GM23248 (cell line): Measurements from ENCODE around the gene P2RX2. TPM values are rescaled to one million over a fixed set of nuclear protein-coding genes. Genes with fewer than 3 reads are reported as not detected.

ENCODE experiments used
- DNase-seq: peaks from one replicate; pipeline ENCODE4 v3.0.0-alpha.2; 2015
- H2AFZ ChIP-seq: fragments of 200-600 bp; sonication (generic); 2 replicates; pipeline ENCODE4 v1.6.1; 2016; ENCODE audit warnings: antibody characterized with exemption
- H3F3A ChIP-seq: fragments of 200-600 bp; sonication (generic); 2 replicates; pipeline ENCODE4 v1.6.1; 2016; ENCODE audit warnings: mild to moderate bottlenecking, antibody characterized with exemption, mixed run types; ENCODE audit not compliant: insufficient read depth
- H3K27ac ChIP-seq: fragments of 200-600 bp; sonication (generic); 2 replicates; pipeline ENCODE4 v1.5.1; 2016; ENCODE audit warnings: mild to moderate bottlenecking
- H3K27me3 ChIP-seq: fragments of 200-600 bp; sonication (generic); replicated peaks from 2 replicates; pipeline ENCODE4 v1.6.1; 2016; ENCODE audit warnings: mild to moderate bottlenecking; ENCODE audit not compliant: insufficient read depth
- H3K36me3 ChIP-seq: fragments of 200-600 bp; sonication (generic); 2 replicates; pipeline ENCODE4 v1.6.1; 2016; ENCODE audit warnings: low read depth, mild to moderate bottlenecking
- H3K4me1 ChIP-seq: fragments of 200-600 bp; sonication (generic); 2 replicates; pipeline ENCODE4 v1.6.1; 2016; ENCODE audit warnings: mild to moderate bottlenecking; ENCODE audit not compliant: insufficient read depth
- H3K4me2 ChIP-seq: fragments of 200-600 bp; sonication (generic); one replicate; pipeline ENCODE4 v1.6.1; 2016; ENCODE audit warnings: mild to moderate bottlenecking; ENCODE audit not compliant: unreplicated experiment
- H3K4me3 ChIP-seq: fragments of 200-600 bp; sonication (generic); 2 replicates; pipeline ENCODE4 v1.5.1; 2016; ENCODE audit warnings: mild to moderate bottlenecking
- H3K79me2 ChIP-seq: fragments of 200-600 bp; sonication (generic); 2 replicates; pipeline ENCODE4 v1.6.1; 2016; ENCODE audit warnings: mild to moderate bottlenecking; ENCODE audit not compliant: insufficient read depth
- H3K9ac ChIP-seq: fragments of 200-600 bp; sonication (generic); 2 replicates; pipeline ENCODE4 v1.6.1; 2016; ENCODE audit warnings: mild to moderate bottlenecking
- H3K9me2 ChIP-seq: fragments of 200-600 bp; sonication (generic); 2 replicates; pipeline ENCODE4 v1.6.1; 2016; ENCODE audit warnings: mixed run types, mild to moderate bottlenecking, moderate library complexity; ENCODE audit not compliant: insufficient read depth
- H3K9me3 ChIP-seq: fragments of 200-600 bp; sonication (generic); one replicate; pipeline ENCODE4 v1.6.1; 2017; ENCODE audit warnings: low read depth
- H4K20me1 ChIP-seq: fragments of 200-600 bp; sonication (generic); 2 replicates; pipeline ENCODE4 v1.6.0; 2016; ENCODE audit not compliant: insufficient read depth
- EZH2 ChIP-seq: fragments of 200-600 bp; sonication (generic); IDR thresholded peaks from 2 replicates; pipeline ENCODE4 v1.6.1; 2018; ENCODE audit warnings: antibody characterized with exemption, mild to moderate bottlenecking; ENCODE audit not compliant: insufficient read depth, poor library complexity, severe bottlenecking
- EZH2phosphoT487 ChIP-seq: fragments of 200-600 bp; sonication (generic); IDR thresholded peaks from 2 replicates; pipeline ENCODE4 v1.6.1; 2018; ENCODE audit warnings: antibody characterized with exemption, moderate library complexity, mild to moderate bottlenecking, low read depth; ENCODE audit not compliant: insufficient read depth
- WGBS, 2 experiments: methylation state at CpG; one replicate each; pipeline ENCODE4 v1.1.6; 2015 to 2017; ENCODE audit warnings: low lambda C conversion rate in 2 of 2, low coverage in 1 of 2; ENCODE audit errors: missing lambda C conversion rate in 2 of 2; 5-methylcytosine and 5-hydroxymethylcytosine counted together
- in situ Hi-C: fragments of 300-500 bp; cut with MboI; formaldehyde crosslinking; loops from 2 replicates; pipeline ENCODE4 v1.15.0; 2020
- polyA plus RNA-seq: library from polyadenylated mRNA; unstranded; fragments of >200 nt; fragmentation: Nextera tagmentation; extraction: Ambion mirVana; gene quantifications from 2 replicates; pipeline ENCODE4 v1.2.1, GENCODE V29; 2016
- total RNA-seq: library from RNA; depleted of rRNA; stranded (reverse); fragments of >200 nt; shearing (Covaris generic); gene quantifications from 2 replicates; pipeline ENCODE4 v1.2.3, GENCODE V29; 2014

Gene P2RX2
- total and polyA plus RNA-seq, 2 experiments from 2014 or later = not detected

GRCh38 chr12:132640936-132641335 lies 22.4 kb downstream of the P2RX2 start:
- WGBS, 2 experiments = 96 to 98% methylated on average over 10 of the region's 10 CpGs
- DNase-seq = no peak
- in situ Hi-C loops = no loop called here

GRCh38 chr12:132641811-132642650 lies 23.5 kb downstream of the P2RX2 start:
- no peak for DNase-seq
- Histone ChIP-seq H3K36me3 (no peaks in the 10 kb centered on the region), H3K4me2 (no peak overlapping the region), H3K9me3 (no peaks in the 10 kb centered on the region), H3K4me1 (no peaks in the 10 kb centered on the region), H4K20me1 (no peaks in the 10 kb centered on the region), H3K79me2 (no peaks in the 10 kb centered on the region), H3K9ac (no peak overlapping the region), H2AFZ (no peak overlapping the region), H3F3A (no peaks in the 10 kb centered on the region), H3K27me3 (no peaks in the 10 kb centered on the region), H3K4me3 (no peak overlapping the region), H3K27ac (no peak overlapping the region), H3K9me2 (no peaks in the 10 kb centered on the region)
- in situ Hi-C loops = no loop called here
- WGBS, 2 experiments = 96 to 97% methylated on average over 28 of the region's 28 CpGs
- TF ChIP-seq EZH2phosphoT487 (no peak), EZH2 (no peak)

More at GRCh38 chr12:132640936-132641335, 22.4 kb downstream of the P2RX2 start:
- Histone ChIP-seq H3K9me2 (no peaks in the 10 kb centered on the region), H3K36me3 (no peaks in the 10 kb centered on the region), H3K4me3 (no peak overlapping the region), H3K27me3 (no peaks in the 10 kb centered on the region), H3K9ac (no peak overlapping the region), H3K79me2 (no peaks in the 10 kb centered on the region), H3K4me2 (no peak overlapping the region), H3K4me1 (no peaks in the 10 kb centered on the region), H4K20me1 (no peaks in the 10 kb centered on the region), H2AFZ (no peak overlapping the region), H3F3A (no peaks in the 10 kb centered on the region), H3K27ac (no peak overlapping the region), H3K9me3 (no peaks in the 10 kb centered on the region)
- TF ChIP-seq EZH2 (no peak), EZH2phosphoT487 (no peak)

- no peaks in the 10 kb centered on the region for H3F3A ChIP-seq
- H3K9me2 ChIP-seq = no peaks in the 10 kb centered on the region
- no peaks in the 10 kb centered on the region for H3K79me2 ChIP-seq
- no peak overlapping the region for H2AFZ ChIP-seq
- no peak overlapping the region for H3K4me2 ChIP-seq
- no peaks in the 10 kb centered on the region for H3K4me1 ChIP-seq
- H4K20me1 ChIP-seq = no peaks in the 10 kb centered on the region
- H3K9ac ChIP-seq = no peak overlapping the region
- no peaks in the 10 kb centered on the region for H3K36me3 ChIP-seq
- 96 to 98% methylated on average over 28 to 29 of the region's 30 CpGs for WGBS, 2 experiments
- in situ Hi-C loops = no loop called here
- no peaks in the 10 kb centered on the region for H3K27me3 ChIP-seq
- H3K9me3 ChIP-seq = no peaks in the 10 kb centered on the region
- no peak for DNase-seq
- no peak overlapping the region for H3K4me3 ChIP-seq
- H3K27ac ChIP-seq = no peak overlapping the region
- TF ChIP-seq EZH2phosphoT487 = no peak
- no peak for TF ChIP-seq EZH2
These were observed 24.6 kb downstream of the P2RX2 start for GRCh38 chr12:132642846-132643835.

GRCh38 chr12:132646850-132647249 lies 28.3 kb downstream of the P2RX2 start:
- DNase-seq = no peak
- Histone ChIP-seq H2AFZ (no peak overlapping the region), H3F3A (no peaks in the 10 kb centered on the region), H3K4me2 (no peak overlapping the region), H3K9me2 (no peaks in the 10 kb centered on the region), H3K36me3 (no peaks in the 10 kb centered on the region), H3K27me3 (no peaks in the 10 kb centered on the region), H3K9ac (no peak overlapping the region), H3K79me2 (no peaks in the 10 kb centered on the region), H3K9me3 (no peaks in the 10 kb centered on the region), H3K27ac (no peak overlapping the region), H3K4me1 (no peaks in the 10 kb centered on the region), H4K20me1 (no peaks in the 10 kb centered on the region), H3K4me3 (no peak overlapping the region)
- 97 to 98% methylated on average over 7 of the region's 7 CpGs for WGBS, 2 experiments
- TF ChIP-seq EZH2 (no peak), EZH2phosphoT487 (no peak)
- in situ Hi-C loops = no loop called here
